ENCODE data around the gene TMEM44. TPM values are rescaled to one million over a fixed set of nuclear protein-coding genes. Genes with fewer than 3 reads are reported as not detected.
A peak's percentile ranks its signal among the peaks of the same experiment; 100 is the strongest.

TMEM44 gene
- total and polyA plus RNA-seq, 2 donors (not counting 1 experiment from before 2014, with no cell fraction given) = 11.0 to 14.9 TPM

GRCh38 chr3:194667363-194667762, 34.1 kb upstream of the TMEM44 start:
- Histone ChIP-seq H3K4me3 (replicated peaks in 1 of 4; ENCODE audit: control extremely low read depth in 1 of 4, insufficient read depth in 1 of 4, low read depth in 3 of 4, low read length in 4 of 4) (no peak overlapping the region), H3K36me3 (ENCODE audit: control insufficient read depth, insufficient read depth, low read length) (peaks cover 2% of the 10 kb centered on the region), H3K4me1 (ENCODE audit: control insufficient read depth, extremely low read depth, insufficient read depth, low read length) (peaks cover 2% of the 10 kb centered on the region), H3K9me3 (ENCODE audit: control insufficient read depth, insufficient read depth, low read depth, low read length) (no peaks in the 10 kb centered on the region), H3K9ac (ENCODE audit: insufficient read depth, low read length) (no peak overlapping the region), H2AFZ (ENCODE audit: low read length) (no peak overlapping the region), H4K20me1 (ENCODE audit: control insufficient read depth, extremely low read depth, insufficient read depth, low read length) (no peaks in the 10 kb centered on the region), H3K79me2 (ENCODE audit: control insufficient read depth, insufficient read depth, low read length) (peaks cover 28% of the 10 kb centered on the region), H3K27ac (ENCODE audit: insufficient read depth, low read length) (no peak overlapping the region), H3K4me2 (ENCODE audit: extremely low read depth, insufficient read depth, low read length) (no peak overlapping the region), H3K27me3 (ENCODE audit: control insufficient read depth, insufficient read depth, low read length) (no peaks in the 10 kb centered on the region)
- DNase-seq (ENCODE audit: low read depth in 2 of 2) = no peak
- TF ChIP-seq EZH2 (IDR thresholded peaks at IDR 0.05; ENCODE audit: low read length, missing control alignments) (no peak), CTCF (conservative IDR thresholded peaks at IDR 0.05 in 1 of 2, IDR thresholded peaks at IDR 0.05 in 1 of 2; ENCODE audit: low read depth in 1 of 2, low read length in 2 of 2) (no peak)

DNA sequence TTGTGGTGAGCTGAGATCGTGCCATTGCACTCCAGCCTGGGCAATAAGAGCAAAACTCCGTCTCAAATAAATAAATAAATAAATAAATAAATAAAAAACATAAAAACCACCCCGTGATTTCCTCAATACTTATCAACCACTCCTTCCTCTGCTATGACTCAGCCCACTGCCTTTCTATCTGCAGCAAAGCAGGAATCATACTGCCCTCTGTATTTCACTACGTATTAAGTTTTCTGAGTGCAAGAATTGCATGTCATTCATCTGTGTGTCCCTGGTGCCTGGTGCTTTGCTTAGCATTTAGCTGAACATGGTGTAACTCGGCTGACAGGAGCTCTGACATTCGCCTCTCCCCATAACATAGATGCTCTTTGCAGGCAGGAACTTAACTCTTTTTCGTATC, 31.6 kb upstream of the TMEM44 start:
- Histone ChIP-seq H3K9ac (ENCODE audit: insufficient read depth, low read length) (no peak overlapping the region), H3K27me3 (ENCODE audit: control insufficient read depth, insufficient read depth, low read length) (no peaks in the 10 kb centered on the region), H4K20me1 (ENCODE audit: control insufficient read depth, extremely low read depth, insufficient read depth, low read length) (no peaks in the 10 kb centered on the region), H3K9me3 (ENCODE audit: control insufficient read depth, insufficient read depth, low read depth, low read length) (no peaks in the 10 kb centered on the region), H3K4me3 (replicated peaks in 1 of 4; ENCODE audit: control extremely low read depth in 1 of 4, insufficient read depth in 1 of 4, low read depth in 3 of 4, low read length in 4 of 4) (no peak overlapping the region), H3K79me2 (ENCODE audit: control insufficient read depth, insufficient read depth, low read length) (peaks cover 8% of the 10 kb centered on the region), H3K4me2 (ENCODE audit: extremely low read depth, insufficient read depth, low read length) (no peak overlapping the region), H3K27ac (ENCODE audit: insufficient read depth, low read length) (no peak overlapping the region), H2AFZ (ENCODE audit: low read length) (no peak overlapping the region), H3K4me1 (ENCODE audit: control insufficient read depth, extremely low read depth, insufficient read depth, low read length) (no peaks in the 10 kb centered on the region), H3K36me3 (ENCODE audit: control insufficient read depth, insufficient read depth, low read length) (peaks cover 3% of the 10 kb centered on the region)
- DNase-seq (ENCODE audit: low read depth in 2 of 2) = peak in 1 of 2 donors; percentile 29
- TF ChIP-seq EZH2 (IDR thresholded peaks at IDR 0.05; ENCODE audit: low read length, missing control alignments) (no peak), CTCF (conservative IDR thresholded peaks at IDR 0.05 in 1 of 2, IDR thresholded peaks at IDR 0.05 in 1 of 2; ENCODE audit: low read depth in 1 of 2, low read length in 2 of 2) (no peak)

- Histone ChIP-seq H3K79me2 (ENCODE audit: control insufficient read depth, insufficient read depth, low read length) (no peaks in the 10 kb centered on the region), H3K9me3 (ENCODE audit: control insufficient read depth, insufficient read depth, low read depth, low read length) (no peaks in the 10 kb centered on the region), H3K9ac (ENCODE audit: insufficient read depth, low read length) (no peak overlapping the region), H3K4me2 (ENCODE audit: extremely low read depth, insufficient read depth, low read length) (no peak overlapping the region), H3K4me1 (ENCODE audit: control insufficient read depth, extremely low read depth, insufficient read depth, low read length) (no peaks in the 10 kb centered on the region), H4K20me1 (ENCODE audit: control insufficient read depth, extremely low read depth, insufficient read depth, low read length) (no peaks in the 10 kb centered on the region), H3K36me3 (ENCODE audit: control insufficient read depth, insufficient read depth, low read length) (peaks cover 9% of the 10 kb centered on the region), H3K27me3 (ENCODE audit: control insufficient read depth, insufficient read depth, low read length) (no peaks in the 10 kb centered on the region), H3K4me3 (replicated peaks in 1 of 4; ENCODE audit: control extremely low read depth in 1 of 4, insufficient read depth in 1 of 4, low read depth in 3 of 4, low read length in 4 of 4) (no peak overlapping the region), H3K27ac (ENCODE audit: insufficient read depth, low read length) (no peak overlapping the region), H2AFZ (ENCODE audit: low read length) (no peak overlapping the region)
- DNase-seq (ENCODE audit: low read depth in 2 of 2) = no peak
- TF ChIP-seq EZH2 (IDR thresholded peaks at IDR 0.05; ENCODE audit: low read length, missing control alignments) (no peak), CTCF (conservative IDR thresholded peaks at IDR 0.05 in 1 of 2, IDR thresholded peaks at IDR 0.05 in 1 of 2; ENCODE audit: low read depth in 1 of 2, low read length in 2 of 2) (no peak)
Measured at GRCh38 chr3:194661946-194662345, 28.7 kb upstream of the TMEM44 start.

All from fibroblast of lung (primary cell).